MM.1S (cell line): ENCODE data around the gene FASTK.

Experiments
- CTCF ChIP-seq: fragments of 300-600 bp; sonication (generic); IDR thresholded peaks from 2 replicates; pipeline ENCODE4 v1.5.1; 2016; ENCODE audit warnings: antibody characterized with exemption, low read length, mixed read lengths
- EZH2 ChIP-seq: fragments of 300-600 bp; sonication (generic); optimal IDR thresholded peaks from 2 replicates; pipeline ENCODE3; 2017; ENCODE audit warnings: low read depth, mild to moderate bottlenecking, antibody characterized with exemption, low read length, mixed read lengths
- EZH2phosphoT487 ChIP-seq: fragments of 300-600 bp; sonication (generic); IDR thresholded peaks from 2 replicates; pipeline ENCODE4 v1.6.1; 2018; ENCODE audit warnings: antibody characterized with exemption, low read length

- TF ChIP-seq CTCF: no peak
- TF ChIP-seq EZH2phosphoT487: no peak
- TF ChIP-seq EZH2: no peak
Measured at GRCh38 chr7:151032936-151033863, 47.4 kb downstream of the FASTK start.
